Ectodermal cell (in vitro differentiated cells): ENCODE data around the gene SORT1. TPM values are rescaled to one million over a fixed set of nuclear protein-coding genes. Genes with fewer than 3 reads are reported as not detected.
"Not testable (repeated sequence)": the region's sequence is repeated elsewhere in the genome, so short reads cannot be mapped to it uniquely, and the experiment has no call there.

Source experiments
- H3K27ac ChIP-seq: 2 replicates; pipeline ENCODE4 v1.7.0; 2013; ENCODE audit warnings: mild to moderate bottlenecking, low read depth, low read length; ENCODE audit not compliant: insufficient read depth, poor library complexity, severe bottlenecking
- H3K27me3 ChIP-seq: 2 replicates; pipeline ENCODE4 v1.7.0; 2013; ENCODE audit warnings: mild to moderate bottlenecking, low read length; ENCODE audit not compliant: insufficient read depth, control insufficient read depth, poor library complexity, severe bottlenecking
- H3K36me3 ChIP-seq: one replicate; pipeline ENCODE4 v1.7.0; 2013; ENCODE audit warnings: low read length; ENCODE audit not compliant: control insufficient read depth, insufficient read depth
- H3K4me1 ChIP-seq: one replicate; pipeline ENCODE4 v1.7.0; 2013; ENCODE audit warnings: low read length; ENCODE audit not compliant: control insufficient read depth, insufficient read depth
- H3K4me3 ChIP-seq: 2 replicates; pipeline ENCODE4 v1.7.0; 2013; ENCODE audit warnings: low read depth, low read length, control low read depth; ENCODE audit not compliant: insufficient read depth
- H3K9me3 ChIP-seq: 2 replicates; pipeline ENCODE4 v1.7.0; 2013; ENCODE audit warnings: mild to moderate bottlenecking, low read length, moderate library complexity; ENCODE audit not compliant: control insufficient read depth
- WGBS, 2 experiments: methylation state at CpG; one replicate each; pipeline ENCODE4 v1.1.7; 2013; ENCODE audit warnings: missing lambda C conversion rate in 2 of 2; 5-methylcytosine and 5-hydroxymethylcytosine counted together
- polyA plus RNA-seq, 4 experiments: library from polyadenylated mRNA; stranded (reverse); fragments of 50-300 nt; gene quantifications; one replicate each; pipeline ENCODE4 v1.2.3, GENCODE V29; 2013

The SORT1 gene
- polyA plus RNA-seq (2013, experiment 1 of 4): 26.9 TPM
- 36.4 TPM for polyA plus RNA-seq (2013, experiment 2 of 4)
- polyA plus RNA-seq (2013, experiment 3 of 4): 19.7 TPM
- polyA plus RNA-seq (2013, experiment 4 of 4): 23.1 TPM

DNA sequence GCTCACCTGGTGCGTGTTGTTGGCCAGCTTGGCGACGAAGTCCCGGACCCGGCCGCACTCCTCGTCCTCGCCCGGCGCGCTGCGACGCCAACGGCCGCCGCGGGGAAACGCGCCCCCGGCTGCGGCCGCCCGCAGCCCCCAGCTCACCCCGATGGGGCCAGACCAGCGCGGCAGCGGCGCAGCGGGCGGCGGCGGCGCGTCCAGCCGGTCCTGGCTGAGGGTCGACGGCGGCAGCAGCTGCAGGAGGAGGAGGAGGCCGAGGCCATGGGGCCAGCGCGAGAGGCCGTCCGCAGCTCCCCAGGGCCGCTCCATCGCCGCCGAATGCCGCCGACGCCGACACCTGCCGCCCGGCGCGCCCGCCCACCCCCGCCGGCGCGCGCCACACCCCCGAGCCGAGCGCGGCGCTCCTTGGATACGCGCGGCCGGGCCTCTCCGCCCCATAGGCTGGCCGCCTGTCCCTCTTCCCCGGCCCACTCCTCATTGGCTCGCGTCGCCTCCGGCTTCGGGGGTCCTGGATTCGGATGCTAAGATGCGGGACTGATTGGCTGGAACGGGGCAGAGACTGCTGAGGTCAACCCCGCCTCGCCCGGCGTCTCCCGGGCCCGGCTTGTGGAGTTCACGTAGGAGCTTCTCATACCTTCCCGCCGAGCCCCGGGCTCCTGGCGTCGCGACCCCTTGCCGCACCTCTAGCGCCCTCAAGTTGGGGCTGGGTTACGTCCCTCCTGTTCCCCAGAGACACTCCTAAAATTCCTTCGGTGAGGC, at the start of gene SORT1:
Gene SORT1 (minus strand): TSS at position 338 of the 762 bp plus-strand sequence. CDS start 26 bp downstream, at position 312.
- Histone ChIP-seq H3K9me3 (no peaks in the 10 kb centered on the region), H3K4me3 (peak within 1 kb of the TSS; percentile 52), H3K4me1 (peaks cover 17% of the 10 kb centered on the region), H3K36me3 (peaks cover 4% of the 10 kb centered on the region), H3K27me3 (peaks cover 10% of the 10 kb centered on the region), H3K27ac (peak within 1 kb of the TSS; percentile 83)
- 0% methylated on average over 98 of the region's 98 CpGs for WGBS, 2 experiments

DNA sequence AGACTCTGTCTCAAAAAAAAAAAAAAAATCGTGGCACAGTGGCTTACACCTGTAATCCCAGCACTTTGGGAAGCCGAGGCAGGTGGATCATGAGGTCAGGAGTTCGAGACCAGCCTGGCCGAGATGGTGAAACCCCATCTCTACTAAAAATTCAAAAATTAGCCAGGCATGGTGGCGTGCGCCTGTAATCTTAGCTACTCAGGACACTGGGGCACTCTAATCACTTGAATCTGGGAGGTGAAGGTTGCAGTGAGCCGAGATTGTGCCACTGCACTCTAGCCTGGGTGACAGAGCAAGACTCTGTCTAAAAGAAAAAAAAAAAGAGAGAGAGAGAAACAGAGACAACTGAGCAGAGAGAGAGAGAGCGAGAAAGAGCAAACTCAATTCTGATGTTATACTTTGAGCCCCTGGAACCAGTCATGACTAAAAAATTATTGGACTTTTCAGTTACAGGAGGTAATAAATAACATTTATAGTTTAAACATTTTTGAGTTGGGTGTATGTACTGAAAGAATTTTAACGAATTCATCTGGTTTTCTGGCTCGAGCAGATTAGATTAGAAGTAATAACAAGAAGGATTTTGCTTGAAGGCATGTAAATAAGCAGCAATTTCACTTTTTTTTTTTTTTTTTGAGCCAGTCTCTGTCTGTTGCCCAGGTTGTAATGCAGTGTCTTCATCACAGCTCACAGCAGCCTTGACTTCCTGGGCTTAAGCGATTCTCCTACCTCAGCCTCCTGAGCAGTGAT, 48.4 kb upstream of the SORT1 start:
- not testable (repeated sequence) for H3K36me3 ChIP-seq, H3K4me3 ChIP-seq, H3K9me3 ChIP-seq, H3K4me1 ChIP-seq, H3K27ac ChIP-seq
- H3K27me3 ChIP-seq: peaks cover 15% of the 10 kb centered on the region
- WGBS, 2 experiments: 77 to 81% methylated on average over 10 of the region's 11 CpGs

DNA sequence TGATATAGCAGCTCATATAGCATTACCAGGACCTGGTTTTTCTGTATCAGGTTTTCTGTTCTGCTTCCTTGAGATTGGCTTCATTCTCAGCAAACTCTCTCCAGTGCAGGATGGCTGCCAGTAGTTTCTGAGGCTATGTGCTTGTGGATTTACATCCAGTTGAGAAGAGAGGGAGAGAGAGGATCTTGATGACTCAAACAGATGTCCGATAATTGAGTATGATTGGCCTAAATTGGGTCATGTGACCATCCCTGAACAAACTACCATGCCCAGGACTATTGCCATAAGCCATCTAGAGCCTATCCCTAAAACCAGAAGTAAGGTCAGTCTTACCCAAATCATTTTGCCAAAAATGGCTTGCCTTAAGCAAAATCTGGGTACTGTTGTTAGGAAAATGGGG, 46.6 kb upstream of the SORT1 start:
- 83 to 100% methylated on average over 1 of the region's 1 CpG for WGBS, 2 experiments
- H3K4me3 ChIP-seq: no peak overlapping the region

DNA sequence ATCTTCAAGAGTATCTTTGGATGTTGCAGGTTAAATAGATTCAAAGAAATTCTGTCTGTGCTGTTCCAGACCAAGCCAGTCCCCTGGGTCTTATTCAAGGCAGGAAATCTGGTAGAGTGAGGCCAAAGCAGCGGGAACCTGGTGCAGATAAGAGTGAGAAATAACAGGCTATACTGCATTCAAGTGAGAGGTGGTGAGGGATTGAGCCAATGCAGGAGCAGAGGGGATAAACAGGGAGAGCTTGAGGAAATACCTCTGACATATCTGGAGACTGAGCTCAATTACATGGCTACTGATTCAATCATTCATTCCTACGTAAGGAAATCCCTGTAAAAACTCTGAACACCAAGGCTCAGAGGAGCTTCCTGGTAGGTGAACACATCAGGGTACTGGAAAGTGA, 45.8 kb upstream of the SORT1 start:
- Histone ChIP-seq H3K9me3 (no peaks in the 10 kb centered on the region), H3K27me3 (peaks cover 15% of the 10 kb centered on the region), H3K4me3 (no peak overlapping the region), H3K4me1 (no peaks in the 10 kb centered on the region), H3K27ac (no peak overlapping the region), H3K36me3 (no peaks in the 10 kb centered on the region)
- WGBS, 2 experiments: 90 to 92% methylated on average over 2 of the region's 2 CpGs

More for the DNA sequence above, 46.6 kb upstream of the SORT1 start:
- H3K27ac ChIP-seq: no peak overlapping the region
- no peaks in the 10 kb centered on the region for H3K9me3 ChIP-seq
- peaks cover 15% of the 10 kb centered on the region for H3K27me3 ChIP-seq
- no peaks in the 10 kb centered on the region for H3K36me3 ChIP-seq
- H3K4me1 ChIP-seq: no peaks in the 10 kb centered on the region

DNA sequence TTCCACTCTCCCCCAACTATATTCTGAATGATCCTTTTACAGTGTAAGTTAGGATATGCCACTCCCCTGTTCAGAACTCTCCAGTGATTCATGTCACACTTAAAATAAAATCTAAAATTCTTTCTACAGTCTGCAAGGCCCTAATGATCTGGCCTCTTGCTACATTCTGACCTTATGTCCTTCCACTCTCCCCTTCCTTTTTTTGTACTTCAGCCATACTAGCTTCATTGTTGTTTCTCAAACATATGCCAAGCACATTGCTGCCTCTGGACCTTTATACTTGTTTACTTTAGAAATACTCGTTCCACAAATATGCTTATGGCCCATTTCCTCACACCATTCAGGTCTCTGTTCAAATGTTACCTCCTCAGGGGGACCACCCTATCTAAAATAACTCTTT, 43.4 kb upstream of the SORT1 start:
- Histone ChIP-seq H3K4me3 (no peak overlapping the region), H3K27ac (no peak overlapping the region), H3K36me3 (no peaks in the 10 kb centered on the region), H3K4me1 (no peaks in the 10 kb centered on the region), H3K27me3 (peaks cover 10% of the 10 kb centered on the region), H3K9me3 (no peaks in the 10 kb centered on the region)
- WGBS, 2 experiments: 70 to 75% methylated on average over 1 of the region's 1 CpG

DNA sequence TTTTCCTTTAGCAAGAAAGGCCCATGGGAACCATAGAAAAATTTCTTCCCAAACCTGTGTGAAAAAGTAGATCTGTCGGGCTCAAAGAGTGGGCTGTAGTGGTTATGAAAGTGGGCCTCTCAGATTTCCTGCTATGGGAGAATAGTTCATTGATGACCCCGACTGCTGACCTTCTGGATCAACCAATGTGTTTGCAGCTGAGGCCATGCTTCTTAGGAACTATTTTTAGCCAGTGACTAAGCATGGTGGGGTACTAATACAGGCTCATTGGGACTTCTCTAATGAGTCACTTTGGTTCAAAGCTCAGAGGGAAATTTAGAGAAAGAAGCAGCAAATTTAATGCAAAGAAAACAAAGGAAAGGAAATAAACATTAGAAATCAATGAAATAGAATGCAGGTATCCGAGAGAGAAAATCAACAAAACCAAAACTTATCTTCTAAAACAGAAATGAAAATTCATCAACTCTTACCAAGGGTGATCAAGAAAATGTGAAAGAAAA, 41.1 kb upstream of the SORT1 start:
- peaks cover 5% of the 10 kb centered on the region for H3K27me3 ChIP-seq
- no peak overlapping the region for H3K27ac ChIP-seq
- no peak overlapping the region for H3K4me3 ChIP-seq
- H3K36me3 ChIP-seq: no peaks in the 10 kb centered on the region
- no peaks in the 10 kb centered on the region for H3K4me1 ChIP-seq
- 91 to 92% methylated on average over 3 of the region's 3 CpGs for WGBS, 2 experiments
- no peaks in the 10 kb centered on the region for H3K9me3 ChIP-seq

DNA sequence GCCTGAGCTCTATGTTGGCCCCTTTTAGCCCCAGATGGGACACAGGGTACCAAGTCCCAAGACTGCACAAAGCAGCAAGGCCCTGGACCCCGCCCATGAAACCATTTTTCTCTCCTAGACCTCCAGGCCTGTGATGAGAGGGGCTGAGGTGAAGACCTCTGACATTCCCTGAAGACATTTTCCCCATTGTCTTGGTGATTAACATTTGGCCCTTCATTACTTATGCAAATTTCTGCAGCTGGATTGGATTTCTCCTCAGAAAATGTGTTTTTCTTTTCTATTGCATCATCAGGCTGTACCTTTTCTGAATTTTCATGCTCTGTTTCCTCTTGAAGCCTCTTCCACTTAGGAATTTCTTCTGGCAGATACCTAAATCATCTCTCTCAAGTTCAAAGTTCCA, 36.8 kb upstream of the SORT1 start:
- whole genome bisulfite sequencing, 2 experiments: 85 to 88% methylated on average over 1 of the region's 1 CpG
- no peaks in the 10 kb centered on the region for H3K4me1 ChIP-seq

DNA sequence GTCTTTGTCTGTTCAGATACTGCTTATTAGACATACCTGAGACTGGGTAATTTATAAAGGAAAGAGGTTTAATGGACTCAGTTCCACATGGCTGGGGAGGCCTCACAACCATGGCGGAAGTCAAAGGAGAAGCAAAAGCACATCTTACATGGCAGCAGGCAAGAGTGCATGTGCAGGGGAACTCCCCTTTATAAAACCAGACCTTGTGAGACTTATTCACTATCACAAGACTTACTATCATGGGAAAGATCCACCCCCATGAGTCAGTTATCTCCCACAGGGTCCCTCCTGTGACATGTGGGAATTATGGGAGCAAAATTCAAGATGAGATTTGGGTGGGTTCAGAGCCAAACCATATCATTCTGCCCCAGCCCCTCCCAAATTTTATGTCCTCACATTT, 35.6 kb upstream of the SORT1 start:
- Histone ChIP-seq H3K27me3 (no peaks in the 10 kb centered on the region), H3K27ac (no peak overlapping the region), H3K4me3 (no peak overlapping the region), H3K36me3 (no peaks in the 10 kb centered on the region), H3K9me3 (no peaks in the 10 kb centered on the region), H3K4me1 (no peaks in the 10 kb centered on the region)
- 88 to 94% methylated on average over 1 of the region's 1 CpG for whole genome bisulfite sequencing, 2 experiments

More for the DNA sequence above, 36.8 kb upstream of the SORT1 start:
- Histone ChIP-seq H3K27me3 (no peaks in the 10 kb centered on the region), H3K27ac (no peak overlapping the region), H3K4me3 (no peak overlapping the region), H3K36me3 (no peaks in the 10 kb centered on the region), H3K9me3 (no peaks in the 10 kb centered on the region)

DNA sequence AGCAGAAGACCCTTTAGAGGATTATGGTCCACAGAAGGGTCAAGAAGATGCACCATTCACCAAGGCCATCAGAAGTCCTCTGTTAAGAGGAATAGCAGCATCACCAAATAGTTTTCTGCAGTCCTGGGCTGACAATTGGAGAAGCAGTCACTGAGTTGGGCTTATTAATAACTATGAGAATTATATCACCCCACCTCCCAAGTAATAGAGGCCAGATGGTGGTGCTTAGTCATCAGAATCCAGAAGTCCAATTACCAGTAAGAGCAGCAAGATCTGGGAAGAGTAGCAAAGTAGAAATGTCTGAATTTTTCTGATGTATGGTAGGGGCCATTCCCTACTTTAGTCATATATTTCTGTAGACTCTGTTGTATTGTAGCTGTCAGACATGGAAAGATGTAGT, 34.6 kb upstream of the SORT1 start:
- no peaks in the 10 kb centered on the region for H3K9me3 ChIP-seq
- no peaks in the 10 kb centered on the region for H3K36me3 ChIP-seq
- no peaks in the 10 kb centered on the region for H3K4me1 ChIP-seq
- H3K27ac ChIP-seq: no peak overlapping the region
- no peaks in the 10 kb centered on the region for H3K27me3 ChIP-seq
- no peak overlapping the region for H3K4me3 ChIP-seq

DNA sequence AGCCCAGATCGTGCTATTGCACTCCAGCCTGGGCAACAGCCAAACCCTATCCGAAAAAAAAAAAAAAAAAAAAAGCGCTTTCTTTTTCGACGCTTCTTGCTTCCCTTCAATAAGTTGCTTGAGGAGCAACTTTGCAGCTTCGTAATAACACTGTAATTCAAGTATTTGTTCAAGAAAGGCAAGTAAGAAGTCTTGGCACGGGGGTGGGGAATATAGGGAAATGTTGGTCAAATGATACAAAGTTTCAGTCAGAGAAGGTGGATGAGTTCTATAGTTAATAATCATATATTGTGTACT, 29.4 kb upstream of the SORT1 start:
- no peaks in the 10 kb centered on the region for H3K9me3 ChIP-seq
- 19 to 22% methylated on average over 4 to 7 of the region's 7 CpGs for WGBS, 2 experiments
- no peak overlapping the region for H3K27ac ChIP-seq
- H3K4me3 ChIP-seq: peak overlapping the region; percentile 92
- no peaks in the 10 kb centered on the region for H3K27me3 ChIP-seq
- no peaks in the 10 kb centered on the region for H3K36me3 ChIP-seq
- H3K4me1 ChIP-seq: no peaks in the 10 kb centered on the region
